PC-9 (cell line): ENCODE results near the gene COX17. TPM values are rescaled to one million over a fixed set of nuclear protein-coding genes. Genes with fewer than 3 reads are reported as not detected.

Experiments used
- BruUV-seq: library from RNA; stranded (reverse); fragments of 400-500 nt; replicated peaks from 2 replicates; lab custom pipeline; 2021; lab: Mats Ljungman, UMichigan
- CTCF ChIA-PET: fragments of 300-600 bp; sonication (Branson Sonifier 250); formaldehyde crosslinking; loops from one replicate; lab custom pipeline; 2022; ENCODE audit warnings: antibody characterized with exemption; lab: Charles Lee
- POLR2A ChIA-PET: fragments of 300-600 bp; sonication (Branson Sonifier 250); formaldehyde crosslinking; loops from one replicate; lab custom pipeline; 2022; ENCODE audit warnings: antibody characterized with exemption; ENCODE audit not compliant: unreplicated experiment; lab: Charles Lee
- DNase-seq, 2 experiments: peaks; one replicate each; pipeline versions ENCODE4 v3.0.0 to v3.0.0-alpha.2; 2015 to 2022; ENCODE audit warnings: mixed read lengths in 1 of 2
- H2AFZ ChIP-seq: fragments of 200-600 bp; sonication (generic); 2 replicates; pipeline ENCODE4 v1.8.1; 2017; ENCODE audit warnings: antibody characterized with exemption
- H3F3A ChIP-seq: fragments of 200-600 bp; sonication (generic); 2 replicates; pipeline ENCODE4 v1.8.1; 2017; ENCODE audit warnings: antibody characterized with exemption, mild to moderate bottlenecking, low read depth; ENCODE audit not compliant: insufficient read depth
- H3K27ac ChIP-seq: fragments of 200-600 bp; sonication (generic); 2 replicates; pipeline ENCODE4 v1.6.1; 2016; ENCODE audit warnings: mixed run types
- H3K27me3 ChIP-seq: fragments of 200-600 bp; sonication (generic); 2 replicates; pipeline ENCODE4 v1.6.1; 2016; ENCODE audit warnings: low read depth, mixed run types; ENCODE audit not compliant: insufficient read depth
- H3K36me3 ChIP-seq: fragments of 200-600 bp; sonication (generic); 2 replicates; pipeline ENCODE4 v1.6.1; 2016; ENCODE audit warnings: low read depth, mixed run types
- H3K4me1 ChIP-seq: fragments of 200-600 bp; sonication (generic); replicated peaks from 2 replicates; pipeline ENCODE4 v1.6.1; 2016; ENCODE audit warnings: mixed run types; ENCODE audit not compliant: insufficient read depth
- H3K4me2 ChIP-seq: fragments of 200-600 bp; sonication (generic); 2 replicates; pipeline ENCODE4 v1.6.1; 2017; ENCODE audit warnings: mixed run types
- H3K4me3 ChIP-seq: fragments of 200-600 bp; sonication (generic); 2 replicates; pipeline ENCODE4 v1.6.1; 2016; ENCODE audit warnings: mixed run types
- H3K79me2 ChIP-seq: fragments of 200-600 bp; sonication (generic); 2 replicates; pipeline ENCODE4 v1.6.1; 2017; ENCODE audit warnings: low read depth, mixed run types
- H3K9me2 ChIP-seq: fragments of 200-600 bp; sonication (generic); 2 replicates; pipeline ENCODE4 v1.8.1; 2017; ENCODE audit warnings: mild to moderate bottlenecking; ENCODE audit not compliant: insufficient read depth
- H3K9me3 ChIP-seq: fragments of 200-600 bp; sonication (generic); 2 replicates; pipeline ENCODE4 v1.8.1; 2016; ENCODE audit warnings: low read depth; ENCODE audit not compliant: insufficient read depth
- H4K20me1 ChIP-seq: fragments of 200-600 bp; sonication (generic); 2 replicates; pipeline ENCODE4 v1.8.1; 2017; ENCODE audit not compliant: insufficient read depth
- CTCF ChIP-seq: fragments of 200-600 bp; sonication (generic); conservative IDR thresholded peaks from 2 replicates; pipeline ENCODE4 v1.6.1; 2017; ENCODE audit warnings: mixed run types, antibody characterized with exemption, mild to moderate bottlenecking, moderate library complexity
- EZH2 ChIP-seq: fragments of 200-600 bp; sonication (generic); IDR thresholded peaks from 2 replicates; pipeline ENCODE4 v1.8.0; 2017; ENCODE audit warnings: antibody characterized with exemption, low read depth
- intact Hi-C: fragments of 100-400 bp; cut with micrococcal nuclease; formaldehyde crosslinking; loops from one replicate; pipeline ENCODE4 v1.10.0; 2022; ENCODE audit not compliant: unreplicated experiment
- total RNA-seq: library from RNA; stranded (reverse); gene quantifications from 2 replicates; pipeline ENCODE4 v1.2.3, GENCODE V29; 2021

COX17 gene
- total RNA-seq, 1 experiment from 2014 or later: 61.4 TPM

- H3K36me3 ChIP-seq: no peaks in the 10 kb centered on the region
- no peak for TF ChIP-seq EZH2
- no peak for TF ChIP-seq CTCF
- H3F3A ChIP-seq: 0 out of 2 replicates have a peak, but pooled peaks cover 9% of the 10 kb centered on the region
- BruUV-seq: no TSS peak
- H3K4me2 ChIP-seq: peak overlapping the region; percentile 55
- ChIA-PET POLR2A (no interaction called here), CTCF (interaction anchor here (0.7 kb wide), 1 partner anchor 100 kb away, joined by 4 read pairs; no protein-coding TSS in a partner anchor)
- H3K9me3 ChIP-seq: no peaks in the 10 kb centered on the region
- peaks cover 32% of the 10 kb centered on the region for H3K4me1 ChIP-seq
- H3K9me2 ChIP-seq: no peaks in the 10 kb centered on the region; the same call in 1 of the 2 replicates
- H2AFZ ChIP-seq: no peak overlapping the region
- H3K4me3 ChIP-seq: no peak overlapping the region
- H3K27ac ChIP-seq: peak overlapping the region; percentile 60
- peak in 1 of 2 experiments; percentile 53 for DNase-seq
- H3K27me3 ChIP-seq: no peaks in the 10 kb centered on the region
- H3K79me2 ChIP-seq: no peaks in the 10 kb centered on the region
- intact Hi-C loops: no loop called here
- H4K20me1 ChIP-seq: no peaks in the 10 kb centered on the region
Observed at GRCh38 chr3:119628816-119629445, 48.3 kb downstream of the COX17 start.

DNA sequence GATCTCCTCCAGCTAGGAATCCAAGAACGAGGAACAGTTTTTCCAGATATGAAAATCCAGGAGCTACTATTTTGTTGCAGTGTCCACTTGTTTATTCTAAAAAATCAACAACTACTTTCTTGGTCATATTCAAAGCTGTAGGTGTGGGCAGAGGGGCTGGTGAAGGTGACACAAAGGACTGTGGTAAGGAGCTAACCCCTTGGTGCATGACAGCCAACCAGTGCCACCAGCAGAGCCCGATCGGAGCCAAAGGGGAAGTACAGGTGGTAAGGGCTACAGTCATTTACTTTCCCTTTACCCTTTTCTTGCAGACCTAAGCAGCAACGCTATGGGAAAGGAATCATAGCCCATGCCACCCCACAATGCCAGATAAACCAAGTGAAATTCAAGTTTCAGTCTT is 48.8 kb downstream of the COX17 start:
- 0 out of 2 replicates have a peak, but pooled peaks cover 9% of the 10 kb centered on the region for H3F3A ChIP-seq
- intact Hi-C loops: no loop called here
- H3K9me2 ChIP-seq: no peaks in the 10 kb centered on the region; the same call in 1 of the 2 replicates
- H3K27me3 ChIP-seq: no peaks in the 10 kb centered on the region
- POLR2A ChIA-PET: no interaction called here
- H3K27ac ChIP-seq: 0 out of 2 replicates have a peak overlapping the region, but pooled peaks have one; percentile 23
- no peak for TF ChIP-seq EZH2
- no peak for TF ChIP-seq CTCF
- peak overlapping the region; percentile 55; the same call in 1 of the 2 replicates for H3K4me2 ChIP-seq
- no peaks in the 10 kb centered on the region for H3K9me3 ChIP-seq
- no peaks in the 10 kb centered on the region for H3K79me2 ChIP-seq
- no TSS peak for BruUV-seq
- H3K4me3 ChIP-seq: no peak overlapping the region
- DNase-seq: no peak
- no peaks in the 10 kb centered on the region for H3K36me3 ChIP-seq
- CTCF ChIA-PET: no interaction called here
- H4K20me1 ChIP-seq: no peaks in the 10 kb centered on the region
- peaks cover 32% of the 10 kb centered on the region for H3K4me1 ChIP-seq
- no peak overlapping the region for H2AFZ ChIP-seq

DNA sequence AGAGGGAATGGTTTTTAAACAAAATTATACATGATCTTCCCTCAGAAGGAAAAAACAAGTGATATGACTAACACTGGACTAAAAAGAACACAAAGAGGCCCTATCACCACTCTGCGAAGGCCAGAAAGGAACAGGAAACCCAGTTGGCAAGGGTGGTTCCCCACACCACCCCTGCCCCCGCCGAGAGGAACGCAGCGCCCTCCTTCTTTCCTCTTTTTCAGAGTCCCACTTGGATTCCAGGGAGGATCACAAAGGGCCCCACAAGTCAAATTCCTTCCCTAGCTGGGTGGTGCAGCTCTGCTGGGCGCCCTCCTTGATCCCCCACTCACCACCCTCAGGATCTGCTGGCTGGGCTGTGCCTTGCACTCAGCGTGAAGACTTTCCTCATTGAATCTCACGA is 49.7 kb downstream of the COX17 start:
- H2AFZ ChIP-seq: no peak overlapping the region
- no peak overlapping the region for H3K27ac ChIP-seq
- no peak for TF ChIP-seq EZH2
- no peak for TF ChIP-seq CTCF
- no peak overlapping the region for H3K4me3 ChIP-seq
- intact Hi-C loops: no loop called here
- no peaks in the 10 kb centered on the region for H3K9me3 ChIP-seq
- DNase-seq: no peak
- no peaks in the 10 kb centered on the region; the same call in 1 of the 2 replicates for H3K9me2 ChIP-seq
- no peaks in the 10 kb centered on the region for H4K20me1 ChIP-seq
- 0 out of 2 replicates have a peak, but pooled peaks cover 9% of the 10 kb centered on the region for H3F3A ChIP-seq
- no peaks in the 10 kb centered on the region for H3K79me2 ChIP-seq
- no peaks in the 10 kb centered on the region for H3K36me3 ChIP-seq
- H3K4me1 ChIP-seq: peaks cover 32% of the 10 kb centered on the region
- CTCF ChIA-PET: interaction anchor here (0.7 kb wide), 1 partner anchor 430 kb away, joined by 3 read pairs; no protein-coding TSS in a partner anchor
- BruUV-seq: no TSS peak
- H3K27me3 ChIP-seq: no peaks in the 10 kb centered on the region
- POLR2A ChIA-PET: no interaction called here
- H3K4me2 ChIP-seq: no peak overlapping the region
